H1 (cell line): ENCODE measurements around the gene ERN2. TPM values are rescaled to one million over a fixed set of nuclear protein-coding genes. Genes with fewer than 3 reads are reported as not detected.

Experiments used
- BACH1 ChIP-seq: IDR thresholded peaks from 2 replicates; pipeline ENCODE4 v1.6.1; 2012; ENCODE audit warnings: low read length, improper control_type of control experiment
- MAFK ChIP-seq: IDR thresholded peaks from 2 replicates; pipeline ENCODE4 v1.6.1; 2012; ENCODE audit warnings: low read depth, mild to moderate bottlenecking, improper control_type of control experiment, low read length
- RFX5 ChIP-seq: IDR thresholded peaks from 2 replicates; pipeline ENCODE4 v1.6.1; 2011; ENCODE audit warnings: low read depth, low read length, improper control_type of control experiment, borderline replicate concordance
- RXRA ChIP-seq: IDR thresholded peaks from 2 replicates; pipeline ENCODE4 v1.6.1; 2011; ENCODE audit warnings: low read depth, mild to moderate bottlenecking, low read length, moderate library complexity; ENCODE audit not compliant: insufficient read depth
- SP2 ChIP-seq: IDR thresholded peaks from 2 replicates; pipeline ENCODE4 v1.6.1; 2012; ENCODE audit warnings: mild to moderate bottlenecking, low read length, inconsistent platforms
- YY1 ChIP-seq: IDR thresholded peaks from 2 replicates; pipeline ENCODE4 v1.6.1; 2011; ENCODE audit warnings: low read depth, mild to moderate bottlenecking, low read length
- polyA plus RNA-seq, 7 experiments: library from polyadenylated mRNA; depleted of rRNA in 3 of 7; stranded (reverse) in 5 of 7; unstranded in 2 of 7; fragments of >200 nt in 5 of 7; fragments of 200-250 nt in 2 of 7; gene quantifications; 1 replicate in 5 of 7; 2 replicates in 1 of 7; 4 replicates in 1 of 7; pipeline versions ENCODE4 v1.2.1 to v1.2.3, GENCODE V29; 2011 to 2013; ENCODE audit warnings: missing spikeins in 2 of 7, mixed read lengths in 2 of 7
- total RNA-seq: library from RNA; stranded (reverse); fragmentation: NEBNext Ultra II Directional; extraction: Animal tissue kit (Norgen Biotek cat#: 25700); gene quantifications from 2 replicates; pipeline ENCODE4 v1.2.1, GENCODE V29; 2021

ERN2 gene
- total and polyA plus RNA-seq, 2 of the 8 experiments (the other 6 are each of a cell fraction or from before 2014, with no cell fraction given): 2.4 to 4.4 TPM

DNA sequence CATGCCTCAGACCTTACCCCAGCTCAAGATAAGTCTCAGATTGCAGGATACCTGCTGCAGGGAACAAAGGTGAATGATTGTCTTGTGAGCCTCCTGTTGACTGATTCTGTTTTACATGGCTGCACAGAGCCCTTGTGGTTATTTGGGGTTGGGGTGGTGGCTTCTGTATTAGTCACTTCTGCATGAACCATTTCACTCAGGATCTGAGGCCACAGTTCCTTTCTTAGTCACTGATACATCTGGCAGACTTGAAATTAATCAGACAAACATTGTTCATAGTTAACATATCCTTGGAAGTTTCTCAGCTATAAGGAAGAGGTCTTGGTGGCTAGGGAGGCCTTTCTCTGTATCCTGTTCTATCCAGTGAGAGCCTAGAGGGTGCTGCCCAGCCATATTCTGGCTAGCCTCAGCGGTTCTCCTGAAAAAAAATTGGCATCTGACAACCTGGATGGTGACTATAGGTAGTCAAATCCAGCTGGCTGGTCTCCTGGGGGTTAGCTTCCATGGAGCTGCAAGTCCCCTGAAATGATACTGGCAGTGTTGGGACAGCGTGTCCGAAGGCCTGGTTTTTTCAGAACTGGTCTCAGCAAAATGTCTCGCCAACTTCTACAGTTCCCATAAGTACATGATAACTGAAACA lies 42.8 kb downstream of the ERN2 start (continued):
- TF ChIP-seq MAFK (no peak), SP2 (no peak), RXRA (no peak), RFX5 (no peak), BACH1 (no peak), YY1 (no peak)
